ENCODE results near the gene MCRS1.

DNA sequence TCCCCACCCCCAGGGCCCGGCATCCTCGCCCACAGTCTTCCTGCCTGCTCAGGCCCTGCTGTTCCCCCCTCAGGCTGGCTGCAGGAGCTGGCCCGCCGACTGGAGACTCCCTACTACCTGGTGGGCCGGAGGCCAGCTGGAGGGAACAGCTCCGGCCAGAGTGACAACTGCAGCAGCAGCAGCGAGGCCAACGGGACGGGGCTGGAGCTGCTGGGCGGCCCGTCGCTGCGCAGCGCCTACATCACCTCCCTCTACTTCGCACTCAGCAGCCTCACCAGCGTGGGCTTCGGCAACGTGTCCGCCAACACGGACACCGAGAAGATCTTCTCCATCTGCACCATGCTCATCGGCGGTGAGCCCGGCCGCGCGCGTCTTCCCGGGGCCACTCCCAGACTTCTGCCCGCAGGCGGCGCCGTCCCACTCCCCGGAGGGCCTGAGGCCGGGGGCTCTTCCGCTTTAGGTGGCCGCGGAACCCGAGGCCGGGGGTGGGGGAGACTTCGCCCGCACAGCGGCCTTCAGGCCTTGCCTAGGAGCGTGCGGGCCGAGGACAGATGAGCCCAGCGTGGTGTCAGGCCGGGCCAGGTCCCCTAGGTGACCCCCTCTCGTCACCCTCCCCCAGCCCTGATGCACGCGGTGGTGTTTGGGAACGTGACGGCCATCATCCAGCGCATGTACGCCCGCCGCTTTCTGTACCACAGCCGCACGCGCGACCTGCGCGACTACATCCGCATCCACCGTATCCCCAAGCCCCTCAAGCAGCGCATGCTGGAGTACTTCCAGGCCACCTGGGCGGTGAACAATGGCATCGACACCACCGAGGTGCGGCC, 18.9 kb downstream of the MCRS1 start:
- TF ChIP-seq CTCF (IDR thresholded peaks at IDR 0.05 in 4 of 5, conservative IDR thresholded peaks at IDR 0.05 in 1 of 5) (peak in 3 of 5 experiments; percentile 46 to 67 (median 52)), POLR2A (IDR thresholded peaks at IDR 0.05) (no peak)
